Measurements from ENCODE around the gene SLC1A5.
"Not testable (repeated sequence)": the region's sequence is repeated elsewhere in the genome, so short reads cannot be mapped to it uniquely, and the experiment has no call there.

The SLC1A5 gene

GRCh38 chr19:46798713-46799112 is 10.3 kb upstream of the SLC1A5 start:
- no peak for DNase-seq

DNA sequence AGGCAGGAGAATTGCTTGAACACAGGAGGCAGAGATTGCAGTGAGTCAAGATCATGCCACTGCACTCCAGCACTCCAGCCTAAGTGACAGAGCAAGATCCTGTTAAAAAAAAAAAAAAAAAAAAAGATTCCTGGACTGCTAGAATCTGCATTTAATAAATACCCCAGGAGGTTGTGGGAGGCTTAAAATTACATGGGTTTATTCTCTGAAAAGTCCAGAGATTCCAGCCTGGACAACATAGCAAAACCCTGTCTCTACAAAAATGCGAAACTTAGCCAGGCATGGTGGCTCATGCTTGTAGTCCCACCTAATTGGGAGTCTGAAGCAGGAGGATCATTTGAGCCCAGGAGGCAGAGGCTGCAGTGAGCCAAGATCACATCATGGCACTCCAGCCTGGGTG is 9.5 kb upstream of the SLC1A5 start:
- DNase-seq: no peak

DNA sequence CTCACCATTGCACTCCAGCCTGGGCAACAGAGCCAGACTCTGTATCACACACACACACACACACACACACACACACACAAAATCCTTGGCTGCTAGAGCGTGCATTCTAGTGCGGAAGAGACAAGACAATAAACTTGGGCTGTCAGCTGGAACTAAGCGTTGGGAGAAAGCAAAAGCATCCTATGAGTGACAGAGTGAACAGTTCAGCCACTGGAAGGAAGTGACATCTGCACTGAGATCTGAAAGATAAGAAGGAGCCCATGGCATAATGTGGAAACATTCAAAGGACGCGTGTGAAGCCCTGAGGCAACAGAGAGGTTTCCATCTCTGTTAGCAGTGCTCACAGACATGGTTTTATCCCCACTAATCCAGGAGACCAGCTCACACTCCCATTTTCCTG is 3.5 kb upstream of the SLC1A5 start:
- peak in 1 of 4 experiments; percentile 5 for DNase-seq

- DNase-seq: no peak
Observed at GRCh38 chr19:46789371-46789770, 977 bp upstream of the SLC1A5 start.

DNA sequence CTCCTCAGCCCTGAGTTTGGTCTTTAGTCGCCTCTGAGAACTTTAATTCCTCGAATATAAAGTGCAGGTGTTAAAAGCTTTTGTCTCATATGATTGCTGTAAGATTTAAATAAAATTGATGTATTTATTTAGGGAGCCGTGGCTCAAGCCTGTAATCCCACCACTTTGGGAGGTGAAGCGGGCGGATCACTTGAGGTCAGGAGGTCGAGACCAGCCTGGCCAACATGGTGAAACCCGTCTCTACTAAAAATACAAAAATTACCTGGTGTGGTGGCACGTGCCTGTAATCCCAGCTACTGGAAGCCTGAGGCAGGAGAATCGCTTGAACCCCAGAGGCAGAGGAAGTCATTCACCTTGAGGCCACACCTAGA is 559 bp upstream of the SLC1A5 start:
- no peak for DNase-seq

DNA sequence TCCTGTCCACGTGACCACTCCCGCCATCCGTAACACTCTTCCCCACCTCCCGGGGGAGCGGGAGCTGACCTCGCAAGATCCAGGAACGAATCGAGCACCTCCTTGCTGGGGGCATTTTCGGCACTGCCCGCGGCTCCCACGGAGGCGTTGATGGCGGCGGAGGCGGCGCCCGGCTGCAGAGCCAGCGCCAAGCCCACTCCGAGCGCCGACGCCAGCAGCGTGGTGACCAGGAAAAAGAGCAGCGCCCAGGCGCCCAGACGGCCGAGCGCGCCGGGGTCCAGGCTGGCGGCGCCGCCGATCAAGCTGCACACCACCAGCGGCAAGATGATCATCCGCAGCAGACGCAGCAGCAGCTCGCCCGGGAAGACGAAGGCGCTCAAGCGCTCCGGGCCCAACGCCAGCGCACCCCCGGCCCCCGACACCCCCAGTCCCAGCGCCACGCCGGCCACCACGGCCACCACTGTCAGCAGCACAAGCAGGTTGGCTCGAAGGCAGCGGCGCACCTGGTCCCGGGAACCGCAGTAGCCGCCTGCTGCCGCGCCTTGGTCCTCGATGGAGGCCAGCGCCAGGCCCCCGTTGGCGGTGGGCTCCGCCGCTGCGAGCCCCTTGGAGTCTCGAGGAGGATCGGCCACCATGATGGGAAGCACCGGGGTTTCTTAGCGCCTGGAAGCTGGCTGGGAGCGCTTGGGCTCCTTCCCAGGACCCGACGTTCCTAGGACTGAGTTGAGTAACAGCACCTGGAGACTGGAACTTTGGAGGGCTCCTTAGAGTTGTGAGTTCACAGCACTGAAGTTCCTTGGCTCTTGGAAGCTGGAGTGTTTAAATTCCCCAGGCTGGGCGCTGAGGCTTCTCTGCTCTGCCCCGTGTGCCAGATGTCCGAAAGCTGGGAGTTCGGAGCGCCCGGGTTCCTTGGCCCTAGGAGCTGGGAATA is 798 bp downstream of the SLC1A5 start:
- peak in 2 of 4 experiments; percentile 12 to 19 for DNase-seq

DNA sequence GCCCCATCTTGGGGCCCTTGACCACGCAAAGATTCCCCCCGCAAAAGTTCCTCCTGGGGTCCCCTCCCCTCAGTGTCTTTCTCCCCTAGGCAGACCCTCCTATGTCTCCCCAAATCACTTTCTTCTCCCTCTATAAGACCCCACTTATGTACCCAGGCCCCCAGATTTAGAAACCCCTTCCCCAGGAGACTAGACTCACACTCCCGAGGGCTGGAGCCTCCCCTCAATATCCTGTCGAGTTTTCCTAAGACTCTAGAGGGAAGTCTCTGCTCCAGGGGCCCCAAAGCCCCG is 1.4 kb downstream of the SLC1A5 start:
- no peak for DNase-seq

DNA sequence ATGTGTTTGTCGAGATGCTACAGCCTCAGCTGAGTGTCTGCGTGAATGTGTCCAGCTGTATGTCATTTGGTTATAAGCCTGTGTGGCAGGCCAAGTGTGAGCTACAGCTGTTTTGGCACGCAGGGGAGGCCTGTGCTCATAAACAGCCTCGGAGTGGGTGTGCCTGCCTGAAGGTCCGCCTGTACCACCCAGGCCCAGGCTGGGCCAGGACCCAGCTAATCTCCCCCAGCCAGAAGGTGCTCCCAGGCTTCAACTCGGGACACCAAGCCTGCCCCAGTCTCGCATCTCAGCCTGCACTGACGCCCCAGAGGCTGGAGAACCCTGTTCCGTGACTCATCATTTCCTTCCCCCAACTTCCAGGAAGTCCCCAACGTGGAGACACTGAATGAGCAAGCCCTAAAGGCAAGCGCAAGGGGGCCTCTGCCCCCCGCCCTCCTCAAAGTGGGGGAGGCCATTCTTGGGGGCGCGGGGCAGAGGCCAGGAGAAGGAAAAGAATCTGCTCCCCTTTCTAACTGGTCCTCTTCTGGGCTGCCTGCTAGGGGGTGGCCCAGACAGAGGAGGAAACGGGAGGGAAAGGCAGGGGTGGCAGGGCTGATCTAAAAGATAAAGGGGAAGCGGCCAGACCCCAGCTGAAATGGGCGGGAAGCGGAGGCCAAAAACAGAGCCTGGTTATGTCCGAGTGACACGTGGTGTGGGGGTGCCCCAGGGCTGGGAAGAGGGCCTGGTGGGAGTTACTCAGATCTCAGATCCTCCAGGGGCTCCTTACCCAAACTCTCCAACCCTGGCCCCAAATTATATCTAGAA is 2.0 kb downstream of the SLC1A5 start:
- peak; percentile 36 to 51 (median 46) for DNase-seq

- no peak for DNase-seq
Observed at GRCh38 chr19:46785980-46786235, 2.5 kb downstream of the SLC1A5 start.

GRCh38 chr19:46785054-46785979 is 3.1 kb downstream of the SLC1A5 start:
- DNase-seq: no peak

DNA sequence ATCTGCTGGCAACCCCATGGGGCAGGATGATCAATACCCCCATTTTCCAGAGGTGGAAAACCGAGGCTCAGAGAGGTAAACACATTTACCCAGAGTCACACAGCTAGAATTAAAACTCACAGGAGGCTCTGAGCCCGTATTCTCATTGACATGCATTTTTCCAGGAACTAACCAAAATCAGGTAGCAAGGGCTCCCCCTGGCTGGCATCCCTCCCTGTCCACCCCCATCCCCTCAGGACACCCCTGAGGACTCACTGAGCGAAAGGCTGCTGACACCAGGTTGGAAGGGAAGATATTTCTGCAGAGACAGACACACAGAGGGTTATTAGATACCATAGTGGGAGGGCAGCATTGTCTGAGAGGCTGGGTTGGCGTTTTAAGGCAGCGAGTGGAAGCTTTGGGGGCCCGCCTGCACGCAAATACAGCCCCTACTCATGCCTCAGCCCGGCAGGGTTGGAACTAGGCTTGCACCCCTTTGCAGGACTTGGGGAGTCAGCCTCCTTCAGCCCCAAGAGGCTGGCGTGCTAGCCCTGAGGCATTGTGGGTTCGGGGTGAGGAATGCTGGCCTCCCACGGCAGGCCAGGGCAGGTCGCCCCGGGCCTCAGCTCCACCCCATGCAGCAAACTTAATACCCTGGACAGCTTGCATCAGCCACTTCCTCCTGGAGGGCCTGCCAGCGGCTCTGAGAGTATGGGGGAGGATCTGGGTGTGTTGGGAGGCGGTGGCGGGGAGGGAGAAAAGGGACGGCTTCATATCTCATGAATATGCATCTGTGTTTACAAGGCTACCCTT is 3.9 kb downstream of the SLC1A5 start:
- DNase-seq: peak in 1 of 4 experiments; percentile 8

DNA sequence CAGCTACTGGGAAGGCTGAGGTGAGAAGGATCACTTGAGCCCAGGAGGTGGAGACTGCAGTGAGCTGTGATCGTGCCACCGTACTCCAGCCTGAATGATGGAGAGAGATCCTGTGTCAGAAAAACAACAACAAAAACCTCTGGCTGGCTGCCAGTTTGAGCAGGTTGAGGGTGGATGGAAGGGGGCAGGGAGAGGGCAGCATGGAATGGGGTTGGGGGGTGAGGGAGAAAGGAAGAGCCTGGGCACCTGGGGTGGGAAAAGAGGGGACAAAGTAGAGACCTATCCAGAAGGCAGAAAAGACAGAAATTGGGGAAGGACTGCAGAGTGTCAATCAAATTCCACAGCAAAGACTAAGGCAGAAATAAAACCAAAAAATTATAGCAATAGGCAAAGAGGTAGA is 4.7 kb downstream of the SLC1A5 start:
- DNase-seq: no peak

DNA sequence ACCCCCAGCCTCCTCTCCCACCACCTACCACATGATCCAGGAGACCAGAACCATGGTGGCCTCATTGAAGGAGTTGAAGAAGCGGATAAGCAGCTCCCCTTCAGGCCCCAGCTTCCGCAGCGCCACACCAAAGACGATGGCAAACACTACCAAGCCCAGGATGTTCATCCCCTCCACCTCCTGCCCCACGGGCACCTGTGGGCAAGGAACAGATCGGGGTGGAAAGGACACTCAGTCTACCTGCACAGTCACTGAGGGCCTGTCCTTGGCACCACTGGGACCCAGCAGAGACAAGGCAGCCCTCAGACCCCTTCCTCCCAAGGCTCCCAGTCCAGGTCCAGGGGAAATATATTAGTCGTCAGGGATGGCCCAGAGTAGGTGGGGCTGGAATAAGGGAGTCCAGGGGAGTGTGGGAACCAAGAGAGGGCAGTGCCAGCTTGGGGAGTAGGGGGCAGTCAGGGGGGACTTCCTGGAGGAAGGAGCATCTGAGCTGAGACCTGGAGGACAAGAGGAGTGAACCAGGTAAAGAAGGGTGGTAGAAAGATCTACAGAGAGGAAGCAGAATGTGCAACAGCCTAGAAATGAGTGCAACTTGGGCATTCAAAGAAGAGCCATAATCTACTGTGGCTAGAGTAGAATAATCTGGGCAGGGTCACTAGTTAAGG is 5.9 kb downstream of the SLC1A5 start:
- DNase-seq: no peak

DNA sequence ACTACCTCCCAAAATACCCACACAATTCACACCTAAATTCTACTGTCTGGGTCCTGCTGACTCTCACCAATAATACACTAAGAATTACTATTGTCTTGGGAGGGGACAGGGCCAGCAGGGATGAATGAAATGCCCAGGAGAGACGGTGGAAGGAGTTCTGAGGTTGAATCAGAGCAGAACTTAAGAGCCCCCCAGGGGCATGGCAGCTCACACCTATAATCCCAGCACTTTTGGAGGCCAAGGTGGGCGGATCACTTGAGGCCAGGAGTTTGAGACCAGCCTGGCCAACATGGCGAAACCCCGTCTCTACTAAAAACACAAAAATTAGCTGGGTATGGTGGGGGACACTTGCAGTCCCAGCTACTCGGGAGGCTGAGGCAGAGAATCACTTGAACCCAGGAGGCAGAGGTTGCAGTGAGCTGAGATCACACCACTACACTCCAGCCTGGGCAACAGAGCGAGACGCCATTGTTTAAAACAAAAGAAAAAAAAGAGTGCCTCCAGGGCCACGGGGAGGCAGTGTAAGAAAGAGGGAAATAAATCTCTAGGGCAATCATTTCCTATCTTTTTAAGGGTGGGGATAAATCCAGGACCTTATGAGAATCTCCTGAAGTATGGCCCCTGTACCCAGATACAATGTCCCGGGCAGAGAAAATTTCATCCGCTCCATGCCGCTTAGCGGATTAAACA is 10.3 kb downstream of the SLC1A5 start:
- not testable (repeated sequence) for DNase-seq

DNA sequence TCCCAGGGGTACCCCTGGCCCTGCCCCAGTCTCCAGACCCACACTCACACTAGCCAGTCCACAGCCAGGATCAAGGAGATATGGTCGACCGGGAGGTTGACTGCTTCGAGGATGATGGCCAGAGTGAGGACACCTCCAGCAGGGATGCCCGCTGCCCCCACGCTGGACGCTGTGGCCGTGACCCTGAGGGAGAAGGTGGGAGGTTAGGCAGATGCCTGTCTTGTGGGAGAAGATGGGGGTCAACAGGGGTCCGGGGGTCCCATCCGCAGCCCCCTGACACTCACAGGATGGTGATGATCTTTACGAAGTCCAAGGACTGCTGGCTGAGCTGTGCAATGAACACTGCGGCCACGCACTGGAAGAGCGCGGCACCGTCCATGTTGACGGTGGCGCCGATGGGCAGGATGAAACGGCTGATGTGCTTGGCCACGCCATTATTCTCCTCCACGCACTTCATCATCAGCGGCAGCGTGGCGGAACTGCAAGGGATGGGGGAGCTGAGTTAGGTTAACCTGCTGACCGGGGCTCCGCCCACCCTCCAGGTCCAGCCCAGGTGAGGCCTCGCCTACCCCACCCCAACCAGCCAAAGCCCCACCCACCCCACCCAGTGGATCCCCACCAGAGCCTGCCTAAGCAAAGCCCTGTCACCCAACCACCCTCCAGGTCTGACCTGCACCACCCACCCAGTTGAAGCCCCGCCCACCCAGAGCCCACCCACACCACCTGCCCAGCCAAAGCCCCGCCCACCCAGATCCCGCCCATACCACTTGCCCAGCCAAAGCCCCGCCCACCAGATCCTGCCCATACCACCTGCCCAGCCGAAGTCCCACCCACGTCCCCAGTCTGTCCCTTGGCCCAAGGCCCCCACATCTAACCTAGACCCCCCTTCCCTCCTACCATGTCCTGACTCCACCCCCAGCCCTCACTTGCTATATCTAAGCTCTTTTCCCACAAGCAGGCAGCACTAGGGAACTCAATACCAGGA is 11.2 kb downstream of the SLC1A5 start:
- DNase-seq: no peak

DNA sequence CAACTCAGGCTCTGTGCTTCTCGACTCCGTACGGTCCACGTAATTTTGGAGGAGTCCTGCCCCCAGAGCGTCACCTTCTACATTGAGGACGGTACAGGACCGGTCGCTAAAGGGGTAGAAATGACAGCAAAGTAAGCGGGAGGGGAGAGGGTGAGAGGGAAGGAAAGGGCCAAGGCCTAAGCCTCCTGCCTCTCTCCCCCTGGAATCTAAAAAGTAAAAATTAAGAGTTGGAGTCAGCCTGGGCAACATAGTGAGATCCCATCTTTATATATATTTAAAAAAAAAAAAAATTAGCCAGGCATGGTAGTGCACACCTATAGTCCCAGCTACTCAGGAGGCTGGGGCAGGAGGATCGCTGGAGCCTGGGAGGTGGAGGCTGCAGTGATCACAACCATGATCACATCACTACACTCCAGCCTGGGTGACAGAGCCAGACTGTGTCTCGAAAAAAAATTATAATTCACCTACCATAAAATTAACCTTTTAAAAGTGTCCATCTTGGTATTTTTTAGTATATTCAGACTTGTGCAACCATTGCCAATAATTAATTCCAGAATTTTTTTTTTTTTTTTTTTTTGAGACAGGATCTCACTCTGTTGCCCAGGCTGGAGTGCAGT is 12.6 kb downstream of the SLC1A5 start:
- no peak for DNase-seq

- no peak for DNase-seq
Observed at GRCh38 chr19:46773018-46773399, 15.4 kb downstream of the SLC1A5 start.

GRCh38 chr19:46772170-46773017 is 16.0 kb downstream of the SLC1A5 start:
- DNase-seq: no peak

DNA sequence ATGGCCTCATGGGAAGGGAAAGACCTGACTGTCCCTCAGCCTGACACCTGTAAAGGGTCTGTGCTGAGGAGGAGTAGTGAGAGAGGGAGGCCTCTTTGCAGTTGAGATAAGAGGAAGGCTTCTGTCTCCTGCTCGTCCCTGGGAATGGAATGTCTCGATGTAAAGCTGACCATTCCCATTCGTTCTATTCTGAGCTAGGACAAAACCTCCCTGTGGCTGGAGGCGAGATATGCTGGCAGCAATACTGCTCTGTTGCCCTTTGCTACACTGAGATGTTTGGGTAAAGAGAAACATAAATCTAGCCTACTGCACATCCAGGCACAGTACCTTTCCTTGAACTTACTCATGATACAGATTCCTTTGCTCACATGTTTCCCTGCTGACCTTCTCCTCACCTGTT is 19.6 kb downstream of the SLC1A5 start:
- not testable (repeated sequence) for DNase-seq

All from activated naive CD4-positive, alpha-beta T cell (primary cell).